ENCODE measurements around the gene FGD4. TPM values are rescaled to one million over a fixed set of nuclear protein-coding genes. Genes with fewer than 3 reads are reported as not detected.
"Not testable (repeated sequence)": the region's sequence is repeated elsewhere in the genome, so short reads cannot be mapped to it uniquely, and the experiment has no call there.

The FGD4 gene
- total RNA-seq, 2 donors from 2014 or later = 24.3 to 49.3 TPM

DNA sequence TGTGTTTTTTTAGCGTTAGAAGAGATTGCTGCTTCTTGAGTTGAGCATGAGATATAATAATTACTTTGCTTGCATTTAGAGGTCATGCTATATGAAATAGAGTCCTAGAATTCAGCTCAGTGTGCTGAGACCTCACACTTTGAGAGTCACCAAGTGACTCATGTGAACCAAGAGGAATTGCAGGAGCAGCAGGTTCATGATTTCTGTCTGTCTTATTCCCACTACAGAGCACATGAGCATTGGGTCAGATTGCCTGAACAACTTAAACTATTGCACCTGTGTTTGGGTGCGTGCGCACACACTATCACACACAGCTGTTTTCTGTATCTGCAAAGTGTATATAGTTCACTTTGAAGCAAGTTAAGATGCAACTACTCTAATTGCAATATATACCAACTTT lies 109.3 kb downstream of the FGD4 start:
- H3K9me3 ChIP-seq = no peaks in the 10 kb centered on the region
- peaks cover 4% of the 10 kb centered on the region for H3K4me1 ChIP-seq (replicated peaks)
- TF ChIP-seq POLR2AphosphoS5 (IDR thresholded peaks at IDR 0.05) (no peak), CTCF (IDR thresholded peaks at IDR 0.05) (no peak), POLR2A (IDR thresholded peaks at IDR 0.05) (no peak)
- no peak overlapping the region for H3K4me3 ChIP-seq
- intact Hi-C loops (cut with DNase I) = no loop called here
- no peaks in the 10 kb centered on the region for H3K36me3 ChIP-seq
- DNase-seq (ENCODE audit: low spot score) = no peak
- no peak overlapping the region for H3K27ac ChIP-seq
- 83% methylated on average over 3 of the region's 3 CpGs for WGBS
- no peaks in the 10 kb centered on the region for H3K27me3 ChIP-seq (replicated peaks; ENCODE audit: insufficient read depth)

DNA sequence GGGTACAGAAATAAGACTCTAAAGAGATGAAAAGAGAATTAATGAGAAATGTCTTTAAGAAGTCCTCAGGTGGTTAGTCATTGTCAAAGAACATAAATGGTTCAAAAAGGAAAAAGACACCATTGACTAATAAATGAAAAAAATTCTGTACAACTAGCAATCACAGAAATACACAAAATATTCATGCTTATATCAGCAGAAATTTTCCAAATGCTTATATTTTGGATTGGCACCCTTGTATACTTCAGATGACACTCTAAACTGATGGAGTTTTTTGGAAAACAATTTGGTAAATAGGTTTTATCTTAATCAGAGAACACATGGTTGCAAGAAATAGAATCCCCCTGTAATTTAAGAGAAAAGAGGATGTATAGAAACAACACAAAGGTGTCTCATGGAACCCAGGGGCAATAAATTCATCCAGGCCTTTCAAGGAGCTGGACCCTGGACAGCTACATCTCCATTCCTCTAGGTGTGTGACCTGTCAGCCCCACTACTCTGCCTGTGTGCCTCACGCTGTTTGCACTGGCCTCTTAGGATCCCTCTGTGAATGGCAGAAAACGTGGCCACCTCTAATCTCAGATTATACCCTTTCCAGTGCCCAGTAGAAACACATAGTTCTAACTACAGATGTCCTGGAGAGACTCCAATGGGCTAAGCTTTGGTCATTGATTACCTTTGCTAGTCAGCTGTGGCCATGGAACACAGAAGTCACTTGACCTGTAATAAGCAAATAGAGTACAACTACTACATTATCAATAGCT lies 110.2 kb downstream of the FGD4 start:
- DNase-seq (ENCODE audit: low spot score) = no peak
- intact Hi-C loops (cut with DNase I) = no loop called here
- H3K27ac ChIP-seq = no peak overlapping the region
- H3K4me3 ChIP-seq = no peak overlapping the region
- TF ChIP-seq POLR2A (IDR thresholded peaks at IDR 0.05) (no peak), CTCF (IDR thresholded peaks at IDR 0.05) (no peak), POLR2AphosphoS5 (IDR thresholded peaks at IDR 0.05) (no peak)
- H3K27me3 ChIP-seq (replicated peaks; ENCODE audit: insufficient read depth) = no peaks in the 10 kb centered on the region
- no peaks in the 10 kb centered on the region for H3K36me3 ChIP-seq
- H3K9me3 ChIP-seq = no peaks in the 10 kb centered on the region
- peaks cover 4% of the 10 kb centered on the region for H3K4me1 ChIP-seq (replicated peaks)
- WGBS = 90% methylated on average over 2 of the region's 2 CpGs

DNA sequence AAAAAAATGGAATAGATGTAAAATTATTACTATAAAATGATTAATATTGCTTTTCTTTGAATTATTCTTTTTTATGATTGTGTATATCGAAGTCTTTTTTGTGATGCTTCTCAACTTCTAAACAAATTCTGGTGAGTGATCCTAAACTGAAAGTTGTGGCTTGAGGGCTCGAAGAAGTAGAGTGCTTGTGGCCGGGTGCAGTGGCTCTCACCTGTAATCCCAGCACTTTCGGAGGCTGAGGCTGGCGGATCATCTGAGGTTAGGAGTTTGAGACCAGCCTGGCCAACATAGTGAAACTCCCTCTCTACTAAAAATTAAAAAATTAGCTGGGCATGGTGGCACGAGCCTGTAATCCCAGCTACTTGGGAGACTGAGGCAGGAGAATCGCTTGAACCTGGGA lies 112.6 kb downstream of the FGD4 start:
- H3K4me3 ChIP-seq; H3K27ac ChIP-seq; intact Hi-C loops (cut with DNase I); H3K9me3 ChIP-seq; H3K4me1 ChIP-seq (replicated peaks); H3K27me3 ChIP-seq (replicated peaks; ENCODE audit: insufficient read depth); DNase-seq (ENCODE audit: low spot score); H3K36me3 ChIP-seq: not testable (repeated sequence)
- 96% methylated on average over 7 of the region's 7 CpGs for WGBS

DNA sequence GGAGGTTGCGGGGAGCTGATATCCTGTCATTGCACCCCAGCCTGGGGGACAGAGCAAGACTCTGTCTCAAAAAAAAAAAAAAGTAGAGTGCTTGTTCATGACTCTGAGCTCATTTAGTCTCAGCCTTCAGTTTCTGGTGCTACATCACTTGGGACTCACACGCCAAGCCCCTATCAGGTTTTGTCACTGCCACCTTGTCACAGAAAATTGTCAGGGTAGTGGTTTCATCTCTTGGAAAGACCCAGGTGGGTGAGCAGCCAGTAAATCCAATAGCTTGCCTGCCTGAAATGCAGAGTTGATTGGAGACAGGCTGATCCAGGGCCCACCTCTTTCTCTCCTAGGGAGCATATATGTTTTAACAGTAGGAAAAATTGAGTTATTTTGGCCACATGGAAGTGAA lies 113.0 kb downstream of the FGD4 start:
- Histone ChIP-seq H3K4me3 (no peak overlapping the region), H3K9me3 (no peaks in the 10 kb centered on the region), H3K4me1 (replicated peaks) (no peaks in the 10 kb centered on the region), H3K27me3 (replicated peaks; ENCODE audit: insufficient read depth) (no peaks in the 10 kb centered on the region), H3K27ac (no peak overlapping the region), H3K36me3 (no peaks in the 10 kb centered on the region)
- DNase-seq (ENCODE audit: low spot score) = no peak
- TF ChIP-seq POLR2AphosphoS5 (IDR thresholded peaks at IDR 0.05) (no peak), POLR2A (IDR thresholded peaks at IDR 0.05) (no peak), CTCF (IDR thresholded peaks at IDR 0.05) (no peak)
- intact Hi-C loops (cut with DNase I) = no loop called here
- WGBS = 97% methylated on average over 2 of the region's 2 CpGs

- H3K36me3 ChIP-seq = no peaks in the 10 kb centered on the region
- intact Hi-C loops (cut with DNase I) = no loop called here
- H3K9me3 ChIP-seq = no peaks in the 10 kb centered on the region
- H3K4me1 ChIP-seq (replicated peaks) = no peaks in the 10 kb centered on the region
- WGBS = 91% methylated on average over 2 of the region's 2 CpGs
- no peak for DNase-seq (ENCODE audit: low spot score)
- H3K27me3 ChIP-seq (replicated peaks; ENCODE audit: insufficient read depth) = no peaks in the 10 kb centered on the region
- no peak overlapping the region for H3K27ac ChIP-seq
- no peak overlapping the region for H3K4me3 ChIP-seq
- TF ChIP-seq POLR2AphosphoS5 (IDR thresholded peaks at IDR 0.05) = no peak
- TF ChIP-seq CTCF (IDR thresholded peaks at IDR 0.05) = no peak
- no peak for TF ChIP-seq POLR2A (IDR thresholded peaks at IDR 0.05)
These were observed 113.6 kb downstream of the FGD4 start for GRCh38 chr12:32512910-32513309.

Data from prostate gland (tissue), 2 donors.